B cell (primary cell): ENCODE data around the gene ACAP2.

Experiments
- EZH2 ChIP-seq: IDR thresholded peaks from 2 replicates; pipeline ENCODE4 v1.6.1; 2012; ENCODE audit warnings: borderline replicate concordance, low read depth, mild to moderate bottlenecking, moderate library complexity, low read length; ENCODE audit not compliant: insufficient read depth, poor library complexity, severe bottlenecking
- TF ChIP-seq, protein P1 (sequence below): fragments of 200-600 bp; IDR thresholded peaks from one replicate; pipeline ENCODE4 v1.8.0; 2022; ENCODE audit warnings: antibody characterized with exemption, mild to moderate bottlenecking

DNA sequence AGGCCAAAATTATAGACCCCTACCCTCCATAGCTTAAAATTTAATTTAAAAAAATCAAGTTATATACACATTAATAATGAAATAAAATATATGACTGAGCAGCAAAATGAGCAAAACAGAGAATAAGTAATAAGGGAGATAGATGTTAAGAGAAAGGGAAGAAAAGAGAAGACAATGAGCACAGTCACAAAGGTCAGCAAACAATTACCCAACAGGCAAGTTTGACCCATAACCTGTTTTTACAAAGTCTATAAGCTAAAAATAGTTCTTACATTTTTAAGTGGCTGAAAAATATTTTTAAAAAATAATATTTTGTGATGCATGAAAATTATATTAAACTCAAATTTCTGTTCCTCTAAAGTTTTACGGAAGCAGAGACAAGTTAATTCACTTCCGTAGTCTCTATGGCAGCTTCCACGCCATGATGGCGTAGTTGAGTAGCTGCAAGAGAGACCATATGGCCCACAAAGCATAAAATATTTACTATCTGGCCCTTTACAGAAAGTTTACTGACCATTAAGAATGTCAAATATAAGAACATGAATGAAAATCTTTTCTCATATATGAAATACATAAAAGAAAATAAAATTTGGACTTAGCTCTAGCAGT lies 47.5 kb downstream of the ACAP2 start:
- TF ChIP-seq, protein P1, sequence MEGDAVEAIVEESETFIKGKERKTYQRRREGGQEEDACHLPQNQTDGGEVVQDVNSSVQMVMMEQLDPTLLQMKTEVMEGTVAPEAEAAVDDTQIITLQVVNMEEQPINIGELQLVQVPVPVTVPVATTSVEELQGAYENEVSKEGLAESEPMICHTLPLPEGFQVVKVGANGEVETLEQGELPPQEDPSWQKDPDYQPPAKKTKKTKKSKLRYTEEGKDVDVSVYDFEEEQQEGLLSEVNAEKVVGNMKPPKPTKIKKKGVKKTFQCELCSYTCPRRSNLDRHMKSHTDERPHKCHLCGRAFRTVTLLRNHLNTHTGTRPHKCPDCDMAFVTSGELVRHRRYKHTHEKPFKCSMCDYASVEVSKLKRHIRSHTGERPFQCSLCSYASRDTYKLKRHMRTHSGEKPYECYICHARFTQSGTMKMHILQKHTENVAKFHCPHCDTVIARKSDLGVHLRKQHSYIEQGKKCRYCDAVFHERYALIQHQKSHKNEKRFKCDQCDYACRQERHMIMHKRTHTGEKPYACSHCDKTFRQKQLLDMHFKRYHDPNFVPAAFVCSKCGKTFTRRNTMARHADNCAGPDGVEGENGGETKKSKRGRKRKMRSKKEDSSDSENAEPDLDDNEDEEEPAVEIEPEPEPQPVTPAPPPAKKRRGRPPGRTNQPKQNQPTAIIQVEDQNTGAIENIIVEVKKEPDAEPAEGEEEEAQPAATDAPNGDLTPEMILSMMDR, result no peak
- TF ChIP-seq EZH2, result no peak
